Stomach (tissue), 9 donors: ENCODE measurements around the gene FAM229B. TPM values are rescaled to one million over a fixed set of nuclear protein-coding genes. Genes with fewer than 3 reads are reported as not detected.

Experiments
- DNase-seq, 2 donors: peaks; one replicate each; pipeline versions ENCODE4 v3.0.0 to v3.0.0-alpha.2; 2013 to 2019
- H3K27ac ChIP-seq, 5 donors: fragments of 200-600 bp in 4 of 5; sonication (generic) in 4 of 5; one replicate each; pipeline ENCODE4 v1.5.1; 2013 to 2019; ENCODE audit warnings: mild to moderate bottlenecking in 1 of 5, moderate library complexity in 1 of 5
- H3K27me3 ChIP-seq, 3 donors: fragments of 200-600 bp; sonication (generic); one replicate each; pipeline ENCODE4 v1.5.1; 2017 to 2019; ENCODE audit warnings: mixed run types in 1 of 3
- H3K36me3 ChIP-seq, 4 donors: fragments of 200-600 bp; sonication (generic); 1 replicate in 3 of 4; 2 replicates in 1 of 4; pipeline ENCODE4 v1.5.1; 2016 to 2019
- H3K4me1 ChIP-seq, 4 donors: fragments of 200-600 bp; sonication (generic); one replicate each; pipeline ENCODE4 v1.5.1; 2016 to 2019
- H3K4me3 ChIP-seq, 4 donors: fragments of 200-600 bp; sonication (generic) in 3 of 4; one replicate each; pipeline ENCODE4 v1.5.1; 2016 to 2019; ENCODE audit warnings: mild to moderate bottlenecking in 1 of 4
- H3K9me3 ChIP-seq, 4 donors: fragments of 200-600 bp; sonication (generic); one replicate each; pipeline ENCODE4 v1.5.1; 2016 to 2019
- CTCF ChIP-seq, 7 experiments: fragments of 450-650 bp in 4 of 7; fragments of 200-600 bp in 3 of 7; sonication (generic) in 3 of 7; IDR thresholded peaks; one replicate each; pipeline ENCODE4 v1.5.1; 2016 to 2019; ENCODE audit warnings: antibody characterized with exemption in 7 of 7, control low read depth in 2 of 7, mild to moderate bottlenecking in 1 of 7
- EP300 ChIP-seq: sonication (generic); formaldehyde crosslinking; IDR thresholded peaks from one replicate; pipeline ENCODE4 v1.6.1; 2017; ENCODE audit warnings: antibody characterized with exemption
- POLR2A ChIP-seq, 4 donors: fragments of 450-650 bp; IDR thresholded peaks; one replicate each; pipeline ENCODE4 v1.6.1; 2016; ENCODE audit warnings: antibody characterized with exemption in 4 of 4, control low read depth in 2 of 4, mild to moderate bottlenecking in 1 of 4, moderate library complexity in 1 of 4
- POLR2AphosphoS5 ChIP-seq, 3 donors: sonication (generic); formaldehyde crosslinking; IDR thresholded peaks; one replicate each; pipeline ENCODE4 v1.6.1; 2016; ENCODE audit warnings: antibody characterized with exemption in 3 of 3
- WGBS, 5 donors: extraction: QIAGEN DNeasy Blood & Tissue Kit in 3 of 5; methylation state at CpG; one replicate each; pipeline versions ENCODE4 v1.1.5 to v1.1.7; 2013 to 2018; 5-methylcytosine and 5-hydroxymethylcytosine counted together
- intact Hi-C: fragments of 100-400 bp; cut with DNase I; formaldehyde crosslinking; loops from one replicate; pipeline ENCODE4 v1.15.1; 2023; ENCODE audit warnings: low total_unique reads
- polyA plus RNA-seq, 3 donors: library from polyadenylated mRNA; stranded (reverse); fragments of 200-250 nt; gene quantifications; one replicate each; pipeline ENCODE4 v1.2.3, GENCODE V29; 2013
- total RNA-seq, 5 donors: library from RNA; depleted of rRNA; stranded (reverse); fragments of >200 nt; gene quantifications; one replicate each; pipeline versions ENCODE4 v1.1.0 to v1.2.3, GENCODE V29; 2014 to 2016
- donor health status: healthy with polysubstance abuse.
- donor health status: Bipolar disorder and iron deficiency.
- donor health status: healthy.

FAM229B gene
- total and polyA plus RNA-seq, 8 donors, result 8.1 to 32.4 (median 14.7) TPM; not detected in 1

GRCh38 chr6:112144145-112144926 is 56.9 kb downstream of the FAM229B start:
- TF ChIP-seq POLR2AphosphoS5 (IDR thresholded peaks at IDR 0.05), result no peak
- no peak for TF ChIP-seq POLR2A (IDR thresholded peaks at IDR 0.05)
- TF ChIP-seq CTCF (IDR thresholded peaks at IDR 0.05), result no peak
- TF ChIP-seq EP300, result no peak
- peak in 1 of 2 donors; percentile 19 for DNase-seq
- Histone ChIP-seq H3K9me3 (no peaks in the 10 kb centered on the region), H3K4me1 (peaks cover 0 to 4% (median 0%) of the 10 kb centered on the region in 4 donors), H3K27me3 (no peaks in the 10 kb centered on the region), H3K27ac (peak overlapping the region in 1 of 5 donors; percentile 22), H3K36me3 (peaks cover 14 to 86% (median 68%) of the 10 kb centered on the region in 4 donors), H3K4me3 (no peak overlapping the region)
- 78 to 87% (median 85%) methylated on average over 12 of the region's 12 CpGs for WGBS, 5 donors
- intact Hi-C loops, result loop anchor here (10.0 kb wide), 1 partner anchor 340 kb away; no protein-coding TSS in a partner anchor

GRCh38 chr6:112145080-112145573 is 57.7 kb downstream of the FAM229B start:
- DNase-seq, result peak in 1 of 2 donors; percentile 17
- Histone ChIP-seq H3K36me3 (peaks cover 10 to 78% (median 60%) of the 10 kb centered on the region in 4 donors), H3K27ac (no peak overlapping the region), H3K27me3 (no peaks in the 10 kb centered on the region), H3K4me1 (peaks cover 0 to 10% (median 0%) of the 10 kb centered on the region in 4 donors), H3K4me3 (no peak overlapping the region), H3K9me3 (no peaks in the 10 kb centered on the region)
- WGBS, 5 donors, result 73 to 89% (median 88%) methylated on average over 10 of the region's 10 CpGs
- TF ChIP-seq POLR2A (IDR thresholded peaks at IDR 0.05) (no peak), POLR2AphosphoS5 (IDR thresholded peaks at IDR 0.05) (no peak), CTCF (IDR thresholded peaks at IDR 0.05) (no peak), EP300 (no peak)
- intact Hi-C loops, result loop anchor here (10.0 kb wide), 1 partner anchor 340 kb away; no protein-coding TSS in a partner anchor

- peaks cover 0 to 48% (median 32%) of the 10 kb centered on the region in 4 donors for H3K36me3 ChIP-seq
- WGBS, 5 donors, result 82 to 96% (median 89%) methylated on average over 6 of the region's 6 CpGs
- no peaks in the 10 kb centered on the region for H3K9me3 ChIP-seq
- intact Hi-C loops, result loop anchor here (10.0 kb wide), 1 partner anchor 343 kb away; no protein-coding TSS in a partner anchor
- peak overlapping the region in 2 of 5 donors; percentile 73 to 77 for H3K27ac ChIP-seq
- TF ChIP-seq EP300 (no peak), POLR2A (IDR thresholded peaks at IDR 0.05) (no peak), POLR2AphosphoS5 (IDR thresholded peaks at IDR 0.05) (no peak), CTCF (IDR thresholded peaks at IDR 0.05) (no peak)
- DNase-seq, result no peak
- peaks cover 0 to 18% (median 0%) of the 10 kb centered on the region in 4 donors for H3K4me1 ChIP-seq
- H3K27me3 ChIP-seq, result no peaks in the 10 kb centered on the region
- H3K4me3 ChIP-seq, result no peak overlapping the region
These were observed 60.7 kb downstream of the FAM229B start for GRCh38 chr6:112148103-112148502.

- WGBS, 5 donors, result 20 to 56% (median 35%) methylated on average over 1 of the region's 1 CpG
These were observed 61.8 kb downstream of the FAM229B start for GRCh38 chr6:112149236-112149635.

More at GRCh38 chr6:112149236-112149635, 61.8 kb downstream of the FAM229B start:
- intact Hi-C loops, result loop anchor here (10.0 kb wide), 1 partner anchor 344 kb away; no protein-coding TSS in a partner anchor
- no peak for DNase-seq
- H3K4me3 ChIP-seq, result no peak overlapping the region
- H3K4me1 ChIP-seq, result peaks cover 0 to 18% (median 0%) of the 10 kb centered on the region in 4 donors
- TF ChIP-seq POLR2AphosphoS5 (IDR thresholded peaks at IDR 0.05) (no peak), POLR2A (IDR thresholded peaks at IDR 0.05) (no peak), CTCF (IDR thresholded peaks at IDR 0.05) (no peak), EP300 (no peak)
- no peaks in the 10 kb centered on the region for H3K9me3 ChIP-seq
- H3K36me3 ChIP-seq, result peaks cover 0 to 40% (median 23%) of the 10 kb centered on the region in 4 donors
- H3K27me3 ChIP-seq, result no peaks in the 10 kb centered on the region
- H3K27ac ChIP-seq, result peak overlapping the region in 4 of 5 donors; percentile 60 to 77 (median 70)
